Thoracic aorta (tissue), 2 donors: ENCODE data around the gene ZNF57. TPM values are rescaled to one million over a fixed set of nuclear protein-coding genes. Genes with fewer than 3 reads are reported as not detected.
"Not testable (repeated sequence)": the region's sequence is repeated elsewhere in the genome, so short reads cannot be mapped to it uniquely, and the experiment has no call there.

Experiments used
- ATAC-seq: fragments of 150-250 bp; one replicate; pipeline ENCODE4 v1.8.0; 2017; ENCODE audit warnings: low read depth; ENCODE audit not compliant: insufficient number of reproducible peaks, low FRiP score
- DNase-seq: peaks from one replicate; pipeline ENCODE4 v3.0.0-alpha.2; 2020; ENCODE audit warnings: low spot score
- H3K27ac ChIP-seq, 2 donors: fragments of 200-600 bp; sonication (generic); 1 replicate in 1 of 2; 2 replicates in 1 of 2; pipeline ENCODE4 v1.5.1; 2016; ENCODE audit warnings: mild to moderate bottlenecking in 2 of 2, moderate library complexity in 2 of 2
- H3K27me3 ChIP-seq: fragments of 200-600 bp; sonication (generic); replicated peaks from 2 replicates; pipeline ENCODE4 v1.6.0; 2016; ENCODE audit warnings: mild to moderate bottlenecking; ENCODE audit not compliant: insufficient read depth
- H3K36me3 ChIP-seq: fragments of 200-600 bp; sonication (generic); one replicate; pipeline ENCODE4 v1.5.1; 2016
- H3K4me1 ChIP-seq, 2 donors: fragments of 200-600 bp; sonication (generic); 1 replicate in 1 of 2; 2 replicates in 1 of 2; pipeline versions ENCODE4 v1.5.1 to v1.6.0; 2016; ENCODE audit warnings: low read depth in 2 of 2, mild to moderate bottlenecking in 1 of 2; ENCODE audit not compliant: control insufficient read depth in 1 of 2
- H3K4me3 ChIP-seq: fragments of 200-600 bp; sonication (generic); 2 replicates; pipeline ENCODE4 v1.5.1; 2016; ENCODE audit warnings: mild to moderate bottlenecking
- H3K9me3 ChIP-seq: fragments of 200-600 bp; sonication (generic); 2 replicates; pipeline ENCODE4 v1.5.1; 2016
- CTCF ChIP-seq: fragments of 200-600 bp; sonication (generic); IDR thresholded peaks from one replicate; pipeline ENCODE4 v1.5.1; 2019; ENCODE audit warnings: antibody characterized with exemption
- total RNA-seq, 2 donors: library from RNA; depleted of rRNA; stranded (reverse); fragments of >200 nt; gene quantifications; one replicate each; pipeline versions ENCODE4 v1.1.0 to v1.2.3, GENCODE V29; 2016

ZNF57 gene
- total RNA-seq, 2 donors from 2014 or later: 4.0 to 4.2 TPM

DNA sequence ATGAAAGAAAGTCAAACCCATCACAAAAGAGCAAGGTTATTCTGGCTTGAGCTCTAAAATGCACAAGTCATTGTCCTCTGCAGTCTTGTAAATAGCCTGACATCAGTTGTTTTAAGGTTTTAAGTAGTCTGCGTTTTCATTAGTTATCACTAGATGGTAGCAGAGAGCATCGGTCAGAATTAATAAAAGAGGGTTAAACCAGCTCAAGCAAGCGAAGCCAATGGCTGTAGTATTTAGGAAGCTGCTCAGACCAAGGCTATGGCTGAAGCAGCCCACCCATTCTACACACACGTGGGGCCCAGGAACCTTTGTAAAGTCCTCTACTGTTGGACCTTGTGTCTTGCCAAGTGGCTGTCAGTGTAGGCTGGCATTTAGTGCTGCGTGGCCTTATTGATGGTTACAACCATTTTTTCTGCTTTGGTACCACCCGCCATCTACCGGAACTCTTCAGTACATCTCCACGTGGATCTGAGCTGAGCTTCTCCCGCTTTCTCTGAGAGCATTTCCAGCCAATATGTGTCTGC lies 13.3 kb upstream of the ZNF57 start:
- peak; percentile 63 for TF ChIP-seq CTCF
- Histone ChIP-seq H3K4me1 (no peaks in the 10 kb centered on the region), H3K36me3 (no peaks in the 10 kb centered on the region), H3K27me3 (no peaks in the 10 kb centered on the region), H3K4me3 (no peak overlapping the region), H3K9me3 (no peaks in the 10 kb centered on the region), H3K27ac (no peak overlapping the region)
- DNase-seq: no peak
- ATAC-seq: no peak

- H3K27me3 ChIP-seq: no peaks in the 10 kb centered on the region
- TF ChIP-seq CTCF: no peak
- H3K9me3 ChIP-seq: no peaks in the 10 kb centered on the region
- H3K27ac ChIP-seq: no peak overlapping the region
- DNase-seq (no peak), ATAC-seq (no peak)
- H3K36me3 ChIP-seq: no peaks in the 10 kb centered on the region
- H3K4me3 ChIP-seq: no peak overlapping the region
- H3K4me1 ChIP-seq: no peaks in the 10 kb centered on the region
Observed at GRCh38 chr19:2888731-2889224, 11.9 kb upstream of the ZNF57 start.

- ATAC-seq, H3K4me3 ChIP-seq, H3K27ac ChIP-seq, H3K27me3 ChIP-seq, H3K36me3 ChIP-seq, H3K9me3 ChIP-seq, H3K4me1 ChIP-seq, DNase-seq: not testable (repeated sequence)
Observed at GRCh38 chr19:2890531-2890930, 10.2 kb upstream of the ZNF57 start.

- DNase-seq (no peak), ATAC-seq (no peak)
- Histone ChIP-seq H3K4me3 (no peak overlapping the region), H3K4me1 (peaks cover 5 to 6% of the 10 kb centered on the region in 2 donors), H3K27me3 (no peaks in the 10 kb centered on the region), H3K36me3 (no peaks in the 10 kb centered on the region), H3K27ac (no peak overlapping the region), H3K9me3 (peaks cover 3% of the 10 kb centered on the region)
- no peak for TF ChIP-seq CTCF
Observed at GRCh38 chr19:2896694-2897093, 4.0 kb upstream of the ZNF57 start.

- no peaks in the 10 kb centered on the region for H3K36me3 ChIP-seq
- TF ChIP-seq CTCF: no peak
- no peak overlapping the region for H3K4me3 ChIP-seq
- no peaks in the 10 kb centered on the region for H3K9me3 ChIP-seq
- H3K4me1 ChIP-seq: peaks cover 6 to 9% of the 10 kb centered on the region in 2 donors
- H3K27me3 ChIP-seq: no peaks in the 10 kb centered on the region
- H3K27ac ChIP-seq: no peak overlapping the region
- ATAC-seq (no peak), DNase-seq (no peak)
Observed at GRCh38 chr19:2902590-2903218, 2.0 kb downstream of the ZNF57 start.

GRCh38 chr19:2903326-2903725 lies 2.6 kb downstream of the ZNF57 start:
- ATAC-seq, H3K27me3 ChIP-seq, H3K4me3 ChIP-seq, H3K9me3 ChIP-seq, H3K4me1 ChIP-seq, H3K27ac ChIP-seq, H3K36me3 ChIP-seq, DNase-seq: not testable (repeated sequence)
